HG03135 (cell line): ENCODE measurements around the gene GGT5.
"Not testable (repeated sequence)": the region's sequence is repeated elsewhere in the genome, so short reads cannot be mapped to it uniquely, and the experiment has no call there.

Experiments used
- ATAC-seq: cut with Tn5 transposase; IDR thresholded peaks from one replicate; pipeline ENCODE4 v1.9.1; 2021; ENCODE audit warnings: mild to moderate bottlenecking, moderate library complexity; ENCODE audit not compliant: unreplicated experiment

GGT5 gene

GRCh38 chr22:24264329-24264896 lies 19.5 kb upstream of the GGT5 start:
- ATAC-seq: not testable (repeated sequence)

GRCh38 chr22:24263479-24263878 lies 18.6 kb upstream of the GGT5 start:
- ATAC-seq: not testable (repeated sequence)

DNA sequence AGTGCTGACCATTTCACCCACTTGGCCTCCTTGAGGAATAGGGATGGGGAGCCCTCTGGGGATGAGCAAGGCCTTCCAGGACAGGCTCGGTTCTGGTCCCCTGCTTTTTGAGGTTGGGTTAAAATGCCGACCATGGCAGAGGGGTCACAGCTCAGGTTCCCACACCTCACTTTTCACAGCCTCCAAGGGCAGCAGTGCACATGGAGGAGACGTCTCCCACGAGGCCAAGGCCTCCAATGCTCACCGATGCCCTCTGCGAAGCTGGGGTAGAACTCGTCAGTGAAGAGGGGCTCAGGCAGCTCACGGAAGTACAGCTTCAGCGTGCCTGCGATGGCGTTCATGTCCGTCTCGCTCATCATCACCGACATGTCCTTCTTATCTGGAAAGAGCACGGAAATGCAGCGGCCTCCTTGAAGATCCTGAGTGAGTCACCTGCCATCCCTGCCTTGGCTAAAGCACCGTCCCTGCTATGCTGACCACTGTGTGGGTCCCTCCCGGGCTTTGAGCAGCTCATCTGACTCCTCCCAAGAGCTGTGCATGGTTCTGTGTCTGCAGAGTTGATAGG lies 17.4 kb upstream of the GGT5 start:
- not testable (repeated sequence) for ATAC-seq

DNA sequence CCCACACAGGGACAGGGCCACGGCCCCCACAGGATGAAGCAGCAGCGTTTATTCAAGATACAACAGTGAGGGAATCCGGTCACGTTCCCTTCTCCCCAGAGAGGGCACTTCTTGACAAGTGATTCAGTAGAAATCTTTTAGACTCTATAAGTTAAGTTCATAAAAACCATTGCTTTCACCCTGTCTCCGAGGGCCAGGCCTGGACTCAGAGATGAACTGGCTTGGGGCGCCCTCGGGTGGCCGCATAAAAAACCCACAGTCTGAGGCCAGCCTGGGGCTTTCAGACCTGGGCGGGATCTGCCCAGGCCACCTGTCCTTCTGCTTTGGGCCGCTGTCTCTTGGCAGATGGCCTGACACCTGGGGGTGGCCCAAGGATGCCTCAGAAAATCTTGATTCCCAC lies 14.6 kb upstream of the GGT5 start:
- not testable (repeated sequence) for ATAC-seq

- ATAC-seq: not testable (repeated sequence)
These were observed 11.9 kb upstream of the GGT5 start for GRCh38 chr22:24256736-24257135.

GRCh38 chr22:24256136-24256535 lies 11.3 kb upstream of the GGT5 start:
- not testable (repeated sequence) for ATAC-seq

- ATAC-seq: not testable (repeated sequence)
These were observed 8.2 kb upstream of the GGT5 start for GRCh38 chr22:24253126-24253525.

GRCh38 chr22:24251286-24251685 lies 6.4 kb upstream of the GGT5 start:
- ATAC-seq: not testable (repeated sequence)

- not testable (repeated sequence) for ATAC-seq
These were observed 4.5 kb upstream of the GGT5 start for GRCh38 chr22:24249413-24249812.

DNA sequence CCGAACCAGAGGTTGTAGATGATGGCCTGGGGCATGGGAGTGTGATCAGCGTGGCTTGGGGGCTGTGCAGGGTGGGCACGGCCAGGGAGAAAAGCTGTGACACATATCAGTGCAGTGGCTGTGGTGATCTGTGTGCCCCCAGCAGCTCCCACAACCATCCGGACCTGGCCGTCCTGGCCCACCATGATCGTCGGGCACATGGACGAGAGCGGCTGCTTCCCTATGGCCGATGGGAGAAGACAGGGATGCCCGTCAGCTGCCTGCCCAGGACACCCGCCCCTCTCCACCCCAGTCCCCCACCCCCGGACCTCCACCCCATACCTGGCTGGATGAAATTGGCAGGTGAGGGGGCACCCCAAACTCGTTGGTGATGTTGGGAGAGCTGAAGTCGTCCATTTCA lies 3.7 kb upstream of the GGT5 start:
- ATAC-seq: not testable (repeated sequence)

- no peak for ATAC-seq
These were observed 2.9 kb upstream of the GGT5 start for GRCh38 chr22:24247564-24248344.

GRCh38 chr22:24247011-24247507 lies 2.2 kb upstream of the GGT5 start:
- no peak for ATAC-seq

GRCh38 chr22:24245584-24246561 lies 991 bp upstream of the GGT5 start:
- ATAC-seq: not testable (repeated sequence)

GRCh38 chr22:24244144-24244787 lies 616 bp downstream of the GGT5 start:
- no peak for ATAC-seq

DNA sequence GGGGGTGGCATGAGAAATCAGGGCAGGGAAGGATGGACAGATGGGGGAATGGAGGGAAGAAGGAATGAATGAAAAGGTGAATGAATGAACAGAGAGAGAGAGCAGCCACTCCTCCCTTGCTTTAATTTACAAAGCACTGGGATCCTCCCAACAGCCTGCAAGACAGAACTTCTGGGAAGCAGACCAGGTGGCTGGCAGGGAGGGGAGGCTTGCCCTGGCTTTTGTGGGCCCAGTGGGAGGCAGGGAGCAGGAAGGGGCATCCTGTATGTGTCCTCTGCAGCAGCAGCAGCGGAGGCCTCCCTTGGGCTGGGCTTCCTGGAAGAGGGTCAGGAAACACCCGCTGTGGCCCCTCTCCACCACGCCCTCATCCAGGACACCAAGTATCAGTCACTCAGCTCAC lies 1.5 kb downstream of the GGT5 start:
- not testable (repeated sequence) for ATAC-seq

DNA sequence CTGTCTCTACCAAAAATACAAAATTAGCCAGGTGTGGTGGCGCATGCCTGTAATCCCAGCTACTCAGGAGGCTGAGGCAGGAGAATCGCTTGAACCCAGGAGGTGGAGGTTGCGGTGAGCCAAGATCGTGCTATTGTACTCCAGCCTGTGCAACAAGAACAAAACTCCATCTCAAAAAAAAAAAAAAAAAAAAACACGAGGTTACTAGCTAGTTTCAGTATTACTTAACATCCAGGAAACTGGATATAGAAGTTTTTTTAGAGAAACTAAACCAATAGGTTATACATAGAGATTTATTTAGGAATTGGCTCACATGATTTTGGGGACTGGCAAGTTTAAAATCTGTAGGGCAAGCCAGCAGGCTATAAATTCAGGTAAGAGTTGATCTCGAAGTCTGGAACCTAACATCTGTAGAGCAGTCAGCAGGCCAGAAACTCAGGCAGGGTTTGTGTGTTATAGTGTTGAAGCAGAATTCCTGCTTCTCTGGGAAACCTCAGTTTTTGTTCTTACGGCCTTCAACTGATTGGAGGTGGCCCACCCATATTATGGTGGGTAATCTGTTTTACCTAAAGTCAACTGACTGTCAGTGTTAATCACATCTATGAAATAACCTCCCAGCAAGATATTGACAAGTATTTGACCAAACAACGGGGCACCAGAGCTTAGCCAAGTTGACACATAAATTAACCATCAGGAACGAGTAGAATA lies 3.7 kb downstream of the GGT5 start:
- not testable (repeated sequence) for ATAC-seq

- ATAC-seq: no peak
These were observed 4.5 kb downstream of the GGT5 start for GRCh38 chr22:24240381-24240780.

- not testable (repeated sequence) for ATAC-seq
These were observed 6.7 kb downstream of the GGT5 start for GRCh38 chr22:24238101-24238694.

- ATAC-seq: no peak
These were observed 8.2 kb downstream of the GGT5 start for GRCh38 chr22:24236656-24237055.
